Endothelial cell of umbilical vein (primary cell): Measurements from ENCODE around the gene CGB2. TPM values are rescaled to one million over a fixed set of nuclear protein-coding genes. Genes with fewer than 3 reads are reported as not detected.

Experiments used
- BruUV-seq: library from RNA; stranded (reverse); fragments of 400-500 nt; replicated peaks from 2 replicates; lab custom pipeline; 2021; lab: Mats Ljungman, UMichigan
- CTCF ChIA-PET: fragments of 300-600, 350-600 bp; sonication (Branson Sonifier 250); formaldehyde crosslinking; loops from one replicate; lab custom pipeline; 2021; ENCODE audit warnings: antibody characterized with exemption, inconsistent platforms; lab: Charles Lee
- POLR2A ChIA-PET: fragments of 300-600, 350-600 bp; sonication (Branson Sonifier 250); formaldehyde crosslinking; loops from one replicate; lab custom pipeline; 2021; ENCODE audit warnings: antibody characterized with exemption, inconsistent platforms; lab: Charles Lee
- DNase-seq: peaks from one replicate; pipeline ENCODE4 v3.0.0-alpha.2; 2011; ENCODE audit warnings: low read depth, low spot score
- FAIRE-seq: peaks from 2 replicates; lab custom pipeline; 2011; peaks lifted over from hg19 to GRCh38; lab: Jason Lieb, UNC
- H2AFZ ChIP-seq: 2 replicates; pipeline ENCODE4 v1.6.0; 2012; ENCODE audit warnings: low read depth, low read length, control low read depth, inconsistent platforms
- H3K27ac ChIP-seq: 2 replicates; pipeline ENCODE4 v1.5.1; 2011; ENCODE audit warnings: low read depth, mild to moderate bottlenecking, control low read depth, low read length, moderate library complexity; ENCODE audit not compliant: insufficient read depth
- H3K27me3 ChIP-seq, 2 experiments: 2 replicates each; pipeline versions ENCODE4 v1.6.0 to v1.6.1; 2011; ENCODE audit warnings: low read length in 2 of 2, mixed read lengths in 1 of 2; ENCODE audit not compliant: control insufficient read depth in 2 of 2, insufficient read depth in 2 of 2
- H3K36me3 ChIP-seq, 2 experiments: 2 replicates in 1 of 2; 3 replicates in 1 of 2; pipeline ENCODE4 v1.5.1; 2011; ENCODE audit warnings: low read length in 2 of 2, mild to moderate bottlenecking in 1 of 2, moderate library complexity in 1 of 2; ENCODE audit not compliant: control insufficient read depth in 2 of 2, insufficient read depth in 2 of 2; ENCODE audit errors: extremely low read depth in 1 of 2
- H3K4me1 ChIP-seq: 3 replicates; pipeline ENCODE4 v1.5.1; 2011; ENCODE audit warnings: mild to moderate bottlenecking, low read length; ENCODE audit not compliant: control insufficient read depth, insufficient read depth; ENCODE audit errors: extremely low read depth
- H3K4me2 ChIP-seq: 2 replicates; pipeline ENCODE4 v1.6.1; 2011; ENCODE audit warnings: low read length, control low read depth, mixed read lengths; ENCODE audit not compliant: insufficient read depth
- H3K4me3 ChIP-seq, 3 experiments: fragments of 200-600 bp in 1 of 3; sonication (generic), shearing (Covaris generic) in 1 of 3; replicated peaks in 1 of 3; 2 replicates each; pipeline ENCODE4 v1.5.1; 2011 to 2016; ENCODE audit warnings: control low read depth in 3 of 3, low read length in 3 of 3, mild to moderate bottlenecking in 2 of 3, inconsistent platforms in 1 of 3, low read depth in 1 of 3, moderate library complexity in 1 of 3; ENCODE audit not compliant: insufficient read depth in 1 of 3
- H3K79me2 ChIP-seq: 2 replicates; pipeline ENCODE4 v1.6.0; 2012; ENCODE audit warnings: low read length, inconsistent platforms; ENCODE audit not compliant: control insufficient read depth, insufficient read depth
- H3K9ac ChIP-seq: replicated peaks from 2 replicates; pipeline ENCODE3; 2011; ENCODE audit warnings: low read length, control low read depth; ENCODE audit not compliant: insufficient read depth; ENCODE audit errors: extremely low read depth
- H3K9me1 ChIP-seq: replicated peaks from 3 replicates; pipeline ENCODE4 v1.6.0; 2011; ENCODE audit warnings: mild to moderate bottlenecking, low read length; ENCODE audit not compliant: control insufficient read depth, insufficient read depth; ENCODE audit errors: extremely low read depth
- H3K9me3 ChIP-seq: replicated peaks from 2 replicates; pipeline ENCODE4 v1.5.1; 2012; ENCODE audit warnings: low read length, inconsistent platforms; ENCODE audit not compliant: control insufficient read depth, insufficient read depth
- H4K20me1 ChIP-seq: replicated peaks from 2 replicates; pipeline ENCODE3; 2011; ENCODE audit warnings: mild to moderate bottlenecking, low read length; ENCODE audit not compliant: control insufficient read depth, insufficient read depth; ENCODE audit errors: extremely low read depth
- CTCF ChIP-seq, 2 donors: IDR thresholded peaks; 1 replicate in 1 of 2; 2 replicates in 1 of 2; pipeline ENCODE4 v1.5.1; 2011; ENCODE audit warnings: low read length in 2 of 2, mild to moderate bottlenecking in 2 of 2, moderate library complexity in 2 of 2, control low read depth in 1 of 2, inconsistent platforms in 1 of 2, low read depth in 1 of 2; ENCODE audit not compliant: insufficient read depth in 1 of 2; ENCODE audit errors: extremely low read depth in 1 of 2
- EZH2 ChIP-seq: IDR thresholded peaks from 2 replicates; pipeline ENCODE4 v1.6.1; 2012; ENCODE audit warnings: borderline replicate concordance, low read depth, mild to moderate bottlenecking, moderate library complexity, low read length, inconsistent platforms; ENCODE audit not compliant: severe bottlenecking
- FOS ChIP-seq: IDR thresholded peaks from 2 replicates; pipeline ENCODE4 v1.6.1; 2011; ENCODE audit warnings: mild to moderate bottlenecking, low read length, moderate library complexity, borderline replicate concordance; ENCODE audit not compliant: insufficient read depth
- GATA2 ChIP-seq: IDR thresholded peaks from 2 replicates; pipeline ENCODE4 v1.7.0; 2011; ENCODE audit warnings: low read depth, mild to moderate bottlenecking, moderate library complexity, mixed read lengths, low read length; ENCODE audit not compliant: insufficient read length, insufficient read depth
- JUN ChIP-seq: IDR thresholded peaks from 2 replicates; pipeline ENCODE4 v1.6.1; 2011; ENCODE audit warnings: borderline replicate concordance, low read depth; ENCODE audit not compliant: insufficient read length, insufficient read depth
- MYC ChIP-seq: IDR thresholded peaks from one replicate; pipeline ENCODE4 v1.6.1; 2011; ENCODE audit warnings: mild to moderate bottlenecking, low read depth, low read length
- POLR2A ChIP-seq: IDR thresholded peaks from 2 replicates; pipeline ENCODE4 v1.6.1; 2012; ENCODE audit warnings: low read depth, mild to moderate bottlenecking, control low read depth, low read length
- POLR2AphosphoS5 ChIP-seq: IDR thresholded peaks from 2 replicates; pipeline ENCODE4 v1.6.1; 2012; ENCODE audit warnings: low read depth, mild to moderate bottlenecking, control low read depth, low read length, moderate library complexity; ENCODE audit not compliant: insufficient read depth
- dilution Hi-C: fragments of 300-500 bp; cut with MboI; formaldehyde crosslinking; loops from one replicate; pipeline ENCODE4 v1.15.0; 2019; ENCODE audit warnings: low sequenced_read_pairs; ENCODE audit not compliant: extremely low pct_ligation_motif_present
- intact Hi-C: fragments of 100-400 bp; cut with micrococcal nuclease; formaldehyde crosslinking; loops from one replicate; pipeline ENCODE4 v1.10.0; 2022
- polyA plus RNA-seq, 4 experiments: library from polyadenylated mRNA; depleted of rRNA in 3 of 4; stranded (reverse) in 3 of 4; unstranded in 1 of 4; fragments of >200 nt; gene quantifications; 2 replicates each; pipeline versions ENCODE4 v1.2.1 to v1.2.3, GENCODE V29; 2011 to 2012; ENCODE audit warnings: missing spikeins in 1 of 4
- total RNA-seq: library from RNA; stranded (reverse); gene quantifications from 2 replicates; pipeline ENCODE4 v1.2.3, GENCODE V29; 2021
- TF ChIP-seq, protein P1 (sequence below): IDR thresholded peaks from 2 replicates; pipeline ENCODE4 v1.6.1; 2011; ENCODE audit not compliant: insufficient read depth, insufficient read length

CGB2 gene
- total and polyA plus RNA-seq, 2 donors (not counting 3 experiments of a cell fraction or from before 2014, with no cell fraction given), result not detected

GRCh38 chr19:49061445-49061844, 29.8 kb downstream of the CGB2 start:
- Histone ChIP-seq H4K20me1 (no peaks in the 10 kb centered on the region), H3K4me3 (no peak overlapping the region), H3K9ac (no peak overlapping the region), H2AFZ (no peak overlapping the region), H3K27ac (no peak overlapping the region), H3K4me2 (no peak overlapping the region), H3K79me2 (no peaks in the 10 kb centered on the region), H3K27me3 (peaks cover 20 to 21% of the 10 kb centered on the region in 2 experiments), H3K9me1 (no peaks in the 10 kb centered on the region), H3K36me3 (no peaks in the 10 kb centered on the region), H3K4me1 (peaks cover 8% of the 10 kb centered on the region), H3K9me3 (no peaks in the 10 kb centered on the region)
- no peak for DNase-seq
- no peak for FAIRE-seq
- ChIA-PET POLR2A (no interaction called here), CTCF (interaction anchor here (0.6 kb wide), 1 partner anchor 61 kb away, joined by 4 read pairs; no protein-coding TSS in a partner anchor)
- intact Hi-C loops (no loop called here), dilution Hi-C loops (no loop called here)
- TF ChIP-seq EZH2, result no peak
- no peak for TF ChIP-seq JUN
- TF ChIP-seq, protein P1, sequence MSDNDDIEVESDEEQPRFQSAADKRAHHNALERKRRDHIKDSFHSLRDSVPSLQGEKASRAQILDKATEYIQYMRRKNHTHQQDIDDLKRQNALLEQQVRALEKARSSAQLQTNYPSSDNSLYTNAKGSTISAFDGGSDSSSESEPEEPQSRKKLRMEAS, result no peak
- no peak for TF ChIP-seq CTCF (IDR thresholded peaks at IDR 0.05; ENCODE audit: extremely low read depth in 1 of 2, insufficient read depth in 1 of 2, low read depth in 1 of 2, low read length in 2 of 2)
- no peak for TF ChIP-seq GATA2
- TF ChIP-seq FOS, result no peak
- no peak for TF ChIP-seq MYC
- no peak for TF ChIP-seq POLR2AphosphoS5
- no peak for TF ChIP-seq POLR2A
- no TSS peak for BruUV-seq
